ENCODE measurements around the gene SPDYE2B.

Gene SPDYE2B

GRCh38 chr7:102698962-102699750 is 49.0 kb downstream of the SPDYE2B start:
- DNase-seq (ENCODE audit: low spot score) = peak; percentile 0

Data from putamen (tissue), 1 donor.